Esophagus muscularis mucosa (tissue), 3 donors: ENCODE measurements around the gene MACROH2A1.

Source experiments
- CTCF ChIP-seq, 3 experiments: fragments of 200-600 bp in 2 of 3; fragments of 450-650 bp in 1 of 3; sonication (generic) in 2 of 3; IDR thresholded peaks; one replicate each; pipeline ENCODE4 v1.5.1; 2017 to 2019; ENCODE audit warnings: antibody characterized with exemption in 3 of 3, mild to moderate bottlenecking in 2 of 3, moderate library complexity in 1 of 3
- EP300 ChIP-seq: sonication (generic); formaldehyde crosslinking; IDR thresholded peaks from one replicate; pipeline ENCODE4 v1.6.1; 2017; ENCODE audit warnings: antibody characterized with exemption

DNA sequence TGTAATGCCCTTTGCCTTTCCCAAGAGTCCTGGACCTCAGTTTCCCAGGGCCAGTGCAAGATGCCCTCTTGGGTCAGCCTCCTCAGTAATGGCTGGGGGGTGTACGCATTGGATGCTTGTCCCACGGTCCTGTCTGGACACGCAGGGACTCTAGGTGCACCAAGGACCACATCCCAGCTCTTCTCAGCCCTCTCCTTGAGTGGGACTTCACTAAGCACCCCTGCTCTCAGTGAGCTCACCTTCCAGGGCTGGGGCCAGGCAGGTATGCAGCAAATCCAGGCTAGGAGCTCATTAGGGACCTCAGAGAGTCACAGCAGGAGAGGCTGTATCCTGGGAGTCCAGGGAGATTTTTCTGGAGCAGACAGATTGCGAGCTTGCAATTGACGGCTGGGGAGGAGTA lies 59.8 kb downstream of the MACROH2A1 start:
- TF ChIP-seq EP300 (no peak), CTCF (IDR thresholded peaks at IDR 0.05) (no peak)
